IMR-90 (cell line): Measurements from ENCODE around the gene NUDCD3. TPM values are rescaled to one million over a fixed set of nuclear protein-coding genes. Genes with fewer than 3 reads are reported as not detected.

Experiments used
- ATAC-seq: fragments of 200-7000 bp; cut with Tn5 transposase; 2 replicates; pipeline ENCODE4 v1.9.1; 2020; ENCODE audit warnings: low read depth, mild to moderate bottlenecking, moderate library complexity
- BruUV-seq: library from RNA; stranded (reverse); fragments of 400-500 nt; replicated peaks from 2 replicates; lab custom pipeline; 2021; lab: Mats Ljungman, UMichigan
- CTCF ChIA-PET: fragments of 300-600 bp; formaldehyde crosslinking; extraction: SDS; loops from one replicate; lab custom pipeline; 2021; ENCODE audit warnings: antibody characterized with exemption; lab: Yijun Ruan, JAX
- POLR2A ChIA-PET: fragments of 300-600 bp; sonication (Branson Sonifier 250); formaldehyde crosslinking; loops from one replicate; lab custom pipeline; 2022; ENCODE audit warnings: antibody characterized with exemption; ENCODE audit not compliant: unreplicated experiment; lab: Charles Lee
- DNase-seq: peaks from one replicate; pipeline ENCODE4 v3.0.0; 2013
- H2AFZ ChIP-seq: replicated peaks from 2 replicates; pipeline ENCODE3; 2013; ENCODE audit warnings: low read length, mild to moderate bottlenecking; ENCODE audit not compliant: poor library complexity
- H2AK5ac ChIP-seq: 2 replicates; pipeline ENCODE4 v1.6.1; 2013; ENCODE audit warnings: low read depth, low read length, inconsistent platforms
- H2AK9ac ChIP-seq: replicated peaks from 2 replicates; pipeline ENCODE3; 2013; ENCODE audit warnings: mild to moderate bottlenecking, low read depth, low read length, moderate library complexity; ENCODE audit not compliant: poor library complexity
- H2BK120ac ChIP-seq: 2 replicates; pipeline ENCODE4 v1.6.1; 2013; ENCODE audit warnings: low read depth, low read length, inconsistent platforms
- H2BK15ac ChIP-seq: 3 replicates; pipeline ENCODE4 v1.6.1; 2013; ENCODE audit warnings: low read depth, low read length, inconsistent platforms
- H2BK20ac ChIP-seq: 2 replicates; pipeline ENCODE4 v1.6.1; 2013; ENCODE audit warnings: low read depth, mild to moderate bottlenecking, inconsistent platforms, low read length, moderate library complexity
- H2BK5ac ChIP-seq: 2 replicates; pipeline ENCODE4 v1.6.1; 2013; ENCODE audit warnings: mild to moderate bottlenecking, low read depth, low read length, inconsistent platforms; ENCODE audit not compliant: poor library complexity, severe bottlenecking
- H3K14ac ChIP-seq: replicated peaks from 2 replicates; pipeline ENCODE4 v1.6.1; 2013; ENCODE audit warnings: low read depth, low read length, inconsistent platforms
- H3K18ac ChIP-seq: 2 replicates; pipeline ENCODE4 v1.6.1; 2013; ENCODE audit warnings: low read depth, low read length, control low read depth
- H3K23ac ChIP-seq: 2 replicates; pipeline ENCODE4 v1.6.1; 2013; ENCODE audit warnings: low read depth, low read length, inconsistent platforms
- H3K27ac ChIP-seq: 2 replicates; pipeline ENCODE4 v1.5.1; 2013; ENCODE audit warnings: mild to moderate bottlenecking, control low read depth, low read length; ENCODE audit not compliant: insufficient read depth
- H3K27me3 ChIP-seq: 2 replicates; pipeline ENCODE4 v1.6.1; 2013; ENCODE audit warnings: low read length; ENCODE audit not compliant: control insufficient read depth, insufficient read depth
- H3K36me3 ChIP-seq: 2 replicates; pipeline ENCODE4 v1.6.1; 2013; ENCODE audit warnings: low read length, mixed read lengths; ENCODE audit not compliant: control insufficient read depth, insufficient read depth
- H3K4ac ChIP-seq: 2 replicates; pipeline ENCODE4 v1.6.1; 2013; ENCODE audit warnings: low read depth, low read length, inconsistent platforms
- H3K4me1 ChIP-seq: 2 replicates; pipeline ENCODE4 v1.6.1; 2013; ENCODE audit warnings: low read length, mixed read lengths; ENCODE audit not compliant: control insufficient read depth, insufficient read depth
- H3K4me2 ChIP-seq: 2 replicates; pipeline ENCODE4 v1.6.1; 2013; ENCODE audit warnings: low read depth, mild to moderate bottlenecking, control low read depth, low read length, moderate library complexity
- H3K4me3 ChIP-seq: 2 replicates; pipeline ENCODE4 v1.5.1; 2013; ENCODE audit warnings: low read depth, mild to moderate bottlenecking, control low read depth, low read length, moderate library complexity; ENCODE audit not compliant: insufficient read depth
- H3K56ac ChIP-seq: 2 replicates; pipeline ENCODE4 v1.6.1; 2013; ENCODE audit warnings: low read length, inconsistent platforms; ENCODE audit not compliant: insufficient read depth; ENCODE audit errors: extremely low read depth
- H3K79me1 ChIP-seq, 2 experiments: 2 replicates each; pipeline ENCODE4 v1.6.1; 2013; ENCODE audit warnings: low read length in 2 of 2, inconsistent platforms in 1 of 2, low read depth in 1 of 2
- H3K9ac ChIP-seq: 2 replicates; pipeline ENCODE4 v1.6.1; 2013; ENCODE audit warnings: low read depth, low read length, control low read depth
- H3K9me1 ChIP-seq: 2 replicates; pipeline ENCODE4 v1.6.1; 2013; ENCODE audit warnings: low read length, inconsistent platforms; ENCODE audit not compliant: insufficient read depth
- H3K9me3 ChIP-seq: 2 replicates; pipeline ENCODE4 v1.6.1; 2013; ENCODE audit warnings: low read length; ENCODE audit not compliant: control insufficient read depth, insufficient read depth
- H4K20me1 ChIP-seq: 2 replicates; pipeline ENCODE4 v1.6.1; 2013; ENCODE audit warnings: low read length, inconsistent platforms; ENCODE audit not compliant: insufficient read depth
- H4K5ac ChIP-seq: 2 replicates; pipeline ENCODE4 v1.6.1; 2013; ENCODE audit warnings: mild to moderate bottlenecking, low read depth, low read length, control low read depth
- H4K8ac ChIP-seq, 2 experiments: 2 replicates each; pipeline ENCODE4 v1.6.1; 2013; ENCODE audit warnings: low read depth in 2 of 2, low read length in 2 of 2, control low read depth in 1 of 2, inconsistent platforms in 1 of 2
- H4K91ac ChIP-seq: 2 replicates; pipeline ENCODE4 v1.6.1; 2013; ENCODE audit warnings: low read depth, low read length, inconsistent platforms; ENCODE audit not compliant: insufficient read depth
- BHLHE40 ChIP-seq: fragments of 150-350 bp; IDR thresholded peaks from 2 replicates; pipeline ENCODE4 v1.6.1; 2016; ENCODE audit warnings: mild to moderate bottlenecking, low read depth, low read length
- CHD1 ChIP-seq: IDR thresholded peaks from 2 replicates; pipeline ENCODE4 v1.6.1; 2012; ENCODE audit warnings: low read depth, low read length, improper control_type of control experiment
- CTCF ChIP-seq: conservative IDR thresholded peaks from 2 replicates; pipeline ENCODE4 v1.5.1; 2012; ENCODE audit warnings: mild to moderate bottlenecking, low read depth, low read length, improper control_type of control experiment
- ELK1 ChIP-seq: fragments of 150-350 bp; IDR thresholded peaks from 2 replicates; pipeline ENCODE4 v1.6.1; 2016; ENCODE audit warnings: low read depth, mild to moderate bottlenecking, low read length, moderate library complexity, borderline replicate concordance
- FOS ChIP-seq: fragments of 150-350 bp; IDR thresholded peaks from 2 replicates; pipeline ENCODE4 v1.6.1; 2016; ENCODE audit warnings: low read depth, low read length
- MAFK ChIP-seq: IDR thresholded peaks from 2 replicates; pipeline ENCODE4 v1.6.1; 2012; ENCODE audit warnings: low read depth, low read length, improper control_type of control experiment
- MAZ ChIP-seq: IDR thresholded peaks from 2 replicates; pipeline ENCODE4 v1.6.1; 2012; ENCODE audit warnings: low read depth, mild to moderate bottlenecking, low read length, improper control_type of control experiment, moderate library complexity, borderline replicate concordance
- MXI1 ChIP-seq: IDR thresholded peaks from 2 replicates; pipeline ENCODE4 v1.6.1; 2012; ENCODE audit warnings: low read depth, mild to moderate bottlenecking, low read length, moderate library complexity, borderline replicate concordance
- NFE2L2 ChIP-seq: fragments of 150-350 bp; IDR thresholded peaks from 2 replicates; pipeline ENCODE4 v1.6.1; 2016; ENCODE audit warnings: low read depth, mild to moderate bottlenecking, low read length
- POLR2A ChIP-seq: IDR thresholded peaks from 2 replicates; pipeline ENCODE4 v1.6.1; 2012; ENCODE audit warnings: mild to moderate bottlenecking, low read depth, low read length
- RAD21 ChIP-seq: IDR thresholded peaks from 2 replicates; pipeline ENCODE4 v1.6.1; 2012; ENCODE audit warnings: low read length, improper control_type of control experiment
- RCOR1 ChIP-seq: IDR thresholded peaks from 2 replicates; pipeline ENCODE4 v1.6.1; 2012; ENCODE audit warnings: mild to moderate bottlenecking, low read length, improper control_type of control experiment; ENCODE audit not compliant: insufficient replicate concordance
- RFX5 ChIP-seq: IDR thresholded peaks from 2 replicates; pipeline ENCODE4 v1.8.0; 2012; ENCODE audit warnings: low read depth, mild to moderate bottlenecking, low read length, moderate library complexity
- USF2 ChIP-seq: fragments of 150-350 bp; IDR thresholded peaks from 2 replicates; pipeline ENCODE4 v1.6.1; 2017; ENCODE audit warnings: mild to moderate bottlenecking, antibody characterized with exemption, low read length, low read depth
- WGBS, 2 experiments: methylation state at CpG; one replicate each; pipeline versions ENCODE4 v1.1.5 to v1.1.7; 2013; ENCODE audit warnings: missing lambda C conversion rate in 2 of 2; ENCODE audit not compliant: insufficient read length in 1 of 2; ENCODE audit errors: extremely low coverage in 2 of 2; 5-methylcytosine and 5-hydroxymethylcytosine counted together
- dilution Hi-C: fragments of 300-500 bp; cut with HindIII; formaldehyde crosslinking; loops from one replicate; pipeline ENCODE4 v1.14.3; 2018; ENCODE audit warnings: low sequenced_read_pairs; ENCODE audit not compliant: unreplicated experiment
- in situ Hi-C: fragments of 300-500 bp; cut with MboI; formaldehyde crosslinking; loops from 3 replicates; pipeline ENCODE4 v1.14.3; 2019; ENCODE audit warnings: low sequenced_read_pairs, inconsistent platforms, mixed read lengths
- intact Hi-C: fragments of 100-400 bp; cut with micrococcal nuclease; formaldehyde crosslinking; loops from 2 replicates; pipeline ENCODE4 v1.10.0; 2022
- polyA plus RNA-seq, 3 experiments: library from polyadenylated mRNA; depleted of rRNA; stranded (reverse); fragments of >200 nt; gene quantifications; 2 replicates each; pipeline ENCODE4 v1.2.3, GENCODE V29; 2012; ENCODE audit warnings: low replicate concordance in 1 of 3
- total RNA-seq: library from RNA; depleted of rRNA; stranded (reverse); fragments of >200 nt; gene quantifications from 2 replicates; pipeline ENCODE4 v1.2.3, GENCODE V29; 2012

The NUDCD3 gene
- total and polyA plus RNA-seq, 2 of the 4 experiments (the other 2 are of a cell fraction) = 49.5 to 76.0 TPM

- dilution Hi-C loops = no loop called here
- Histone ChIP-seq H4K8ac (no peak overlapping the region), H3K4me3 (no peak overlapping the region), H4K5ac (no peak overlapping the region), H2BK20ac (no peak overlapping the region), H3K79me1 (no peaks in the 10 kb centered on the region), H2BK120ac (no peak overlapping the region), H3K23ac (no peak overlapping the region), H3K36me3 (no peaks in the 10 kb centered on the region), H4K91ac (no peak overlapping the region), H3K27ac (no peak overlapping the region), H2AFZ (peak overlapping the region; percentile 41), H3K18ac (no peak overlapping the region), H3K9me1 (peaks cover 16% of the 10 kb centered on the region), H3K4me2 (no peak overlapping the region), H2AK5ac (no peak overlapping the region; the same call in none of the 2 replicates), H3K27me3 (no peaks in the 10 kb centered on the region), H3K14ac (no peak overlapping the region), H3K9ac (no peak overlapping the region), H3K56ac (no peak overlapping the region), H2BK15ac (no peak overlapping the region), H2AK9ac (no peak overlapping the region), H3K4me1 (peaks cover 16% of the 10 kb centered on the region), H3K9me3 (no peaks in the 10 kb centered on the region), H2BK5ac (no peak overlapping the region), H4K20me1 (no peaks in the 10 kb centered on the region), H3K4ac (no peak overlapping the region)
- BruUV-seq = no TSS peak
- 85% methylated on average over 8 of the region's 17 CpGs; no CpG with 5 or more reads in 1 of the 2 experiments for WGBS, 2 experiments
- intact Hi-C loops = no loop called here
- ChIA-PET CTCF (no interaction called here), POLR2A (no interaction called here)
- ATAC-seq = no peak
- no peak for DNase-seq
- in situ Hi-C loops = no loop called here
- TF ChIP-seq MAZ (no peak), FOS (no peak), CHD1 (no peak), USF2 (no peak), CTCF (no peak), BHLHE40 (no peak), POLR2A (no peak), RCOR1 (no peak), RAD21 (no peak), NFE2L2 (no peak), RFX5 (no peak), MAFK (no peak), ELK1 (no peak), MXI1 (no peak)
These were observed 41.2 kb upstream of the NUDCD3 start for GRCh38 chr7:44531421-44532380.
